VCaP (cell line): ENCODE measurements around the gene TMEM120A.
A peak's percentile ranks its signal among the peaks of the same experiment; 100 is the strongest.

Experiments
- H3K27ac ChIP-seq: fragments of 450-650 bp; 2 replicates; pipeline ENCODE4 v1.5.1; 2017
- TF ChIP-seq, protein P1 (sequence below): fragments of 450-650 bp; conservative IDR thresholded peaks from 2 replicates; pipeline ENCODE4 v1.5.1; 2017; ENCODE audit warnings: mild to moderate bottlenecking, moderate library complexity

TMEM120A gene

DNA sequence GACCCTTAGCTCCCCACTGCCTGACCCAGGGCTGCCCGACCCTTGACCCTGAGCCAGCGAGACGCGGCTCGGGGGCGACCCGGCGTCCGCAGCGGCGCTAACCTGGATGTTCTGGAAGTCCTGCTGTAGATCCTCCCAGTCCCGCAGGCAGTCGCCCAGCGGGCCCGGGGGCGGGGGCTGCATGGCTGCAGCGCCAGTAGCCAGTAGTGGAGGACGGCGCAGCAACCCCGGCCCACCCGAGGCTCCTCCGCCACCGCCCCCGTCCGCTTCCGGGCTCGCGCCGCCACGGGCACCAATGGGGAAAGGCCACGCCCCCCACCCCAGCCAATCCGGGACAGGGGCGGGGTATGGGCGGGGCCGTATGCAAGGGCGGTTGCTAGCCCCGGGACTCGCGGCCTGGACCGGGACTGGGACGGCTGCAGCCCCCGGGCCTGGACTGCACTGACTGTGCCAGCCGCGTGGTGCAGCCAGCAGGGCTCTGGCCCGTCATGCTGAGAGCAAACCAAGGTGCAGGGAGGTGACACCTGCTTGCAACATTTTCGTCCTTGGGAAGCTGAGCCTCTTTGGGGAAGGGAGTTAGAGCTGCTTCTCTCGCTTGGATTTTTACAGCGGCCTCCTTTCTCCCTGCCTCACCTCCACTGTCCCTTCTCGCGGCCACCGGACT, at the start of gene TMEM120A:
TMEM120A (minus strand) TSS at position 208 of the 664 bp plus-strand sequence; CDS start at position 183, 25 bp downstream.
- TF ChIP-seq, protein P1, sequence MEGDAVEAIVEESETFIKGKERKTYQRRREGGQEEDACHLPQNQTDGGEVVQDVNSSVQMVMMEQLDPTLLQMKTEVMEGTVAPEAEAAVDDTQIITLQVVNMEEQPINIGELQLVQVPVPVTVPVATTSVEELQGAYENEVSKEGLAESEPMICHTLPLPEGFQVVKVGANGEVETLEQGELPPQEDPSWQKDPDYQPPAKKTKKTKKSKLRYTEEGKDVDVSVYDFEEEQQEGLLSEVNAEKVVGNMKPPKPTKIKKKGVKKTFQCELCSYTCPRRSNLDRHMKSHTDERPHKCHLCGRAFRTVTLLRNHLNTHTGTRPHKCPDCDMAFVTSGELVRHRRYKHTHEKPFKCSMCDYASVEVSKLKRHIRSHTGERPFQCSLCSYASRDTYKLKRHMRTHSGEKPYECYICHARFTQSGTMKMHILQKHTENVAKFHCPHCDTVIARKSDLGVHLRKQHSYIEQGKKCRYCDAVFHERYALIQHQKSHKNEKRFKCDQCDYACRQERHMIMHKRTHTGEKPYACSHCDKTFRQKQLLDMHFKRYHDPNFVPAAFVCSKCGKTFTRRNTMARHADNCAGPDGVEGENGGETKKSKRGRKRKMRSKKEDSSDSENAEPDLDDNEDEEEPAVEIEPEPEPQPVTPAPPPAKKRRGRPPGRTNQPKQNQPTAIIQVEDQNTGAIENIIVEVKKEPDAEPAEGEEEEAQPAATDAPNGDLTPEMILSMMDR, result peak; percentile 45
- H3K27ac ChIP-seq, result peak within 1 kb of the TSS; percentile 84

DNA sequence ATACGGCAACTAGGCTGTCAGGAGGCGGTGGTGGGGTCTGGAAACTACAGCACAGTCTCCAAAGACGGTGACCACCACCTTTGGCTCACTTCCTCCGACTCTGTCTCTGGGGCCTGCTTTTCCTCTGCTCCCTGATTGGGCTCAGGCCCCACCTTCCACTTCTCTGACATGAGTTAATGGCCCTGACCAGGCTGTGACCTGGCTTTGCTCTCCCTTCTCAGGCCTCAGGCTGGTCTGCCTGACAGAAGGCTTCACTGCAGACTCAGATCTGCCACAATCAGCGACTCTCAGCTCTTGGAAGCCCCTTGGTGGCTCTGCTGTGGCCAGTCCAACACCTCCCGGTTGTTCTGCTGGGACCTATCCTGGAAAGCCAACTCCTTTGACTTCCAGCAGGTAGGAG, 45.7 kb upstream of the TMEM120A start:
- H3K27ac ChIP-seq, result no peak overlapping the region

DNA sequence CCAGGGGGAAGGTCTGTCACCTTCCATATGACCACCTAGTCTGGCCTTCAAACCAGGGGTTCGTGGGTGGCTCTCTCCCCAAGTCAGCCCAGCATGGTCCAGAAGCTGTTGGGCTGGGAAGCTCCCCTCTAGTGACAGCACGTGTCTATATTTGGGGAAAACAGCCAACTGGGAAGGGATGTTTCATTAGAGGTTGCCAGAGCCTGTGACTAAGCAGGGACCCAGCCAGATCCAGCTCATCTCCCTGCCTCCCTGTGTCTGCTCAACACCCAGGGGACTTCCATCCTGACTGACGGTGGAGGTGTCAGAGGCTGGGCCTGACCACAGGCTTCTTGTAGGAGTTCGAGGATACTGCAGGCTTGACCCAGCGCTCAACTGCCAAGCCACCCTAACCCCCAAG, 42.9 kb upstream of the TMEM120A start:
- no peak overlapping the region for H3K27ac ChIP-seq
- TF ChIP-seq, protein P1, result no peak

More for the DNA sequence above, 45.7 kb upstream of the TMEM120A start:
- TF ChIP-seq, protein P1, result no peak

DNA sequence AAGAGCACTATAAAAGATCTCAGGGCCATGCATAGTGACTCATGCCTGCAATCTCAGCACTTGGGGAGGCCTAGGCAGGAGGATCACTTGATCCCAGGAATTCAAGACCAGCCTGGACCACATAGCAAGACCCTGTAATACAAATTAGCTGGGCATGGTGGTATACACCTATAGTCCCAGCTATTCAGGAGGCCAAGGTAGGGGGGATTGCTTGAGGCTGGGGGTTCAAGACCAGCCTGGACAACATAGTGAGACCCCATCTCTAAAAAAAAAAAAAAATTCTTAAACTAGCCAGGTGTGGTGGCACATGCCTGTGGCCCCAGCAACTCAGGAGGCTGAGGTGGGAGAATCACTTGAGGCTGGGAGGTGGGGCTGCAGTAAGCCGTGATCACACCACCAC, 37.6 kb upstream of the TMEM120A start:
- H3K27ac ChIP-seq, result no peak overlapping the region
- TF ChIP-seq, protein P1, result no peak

DNA sequence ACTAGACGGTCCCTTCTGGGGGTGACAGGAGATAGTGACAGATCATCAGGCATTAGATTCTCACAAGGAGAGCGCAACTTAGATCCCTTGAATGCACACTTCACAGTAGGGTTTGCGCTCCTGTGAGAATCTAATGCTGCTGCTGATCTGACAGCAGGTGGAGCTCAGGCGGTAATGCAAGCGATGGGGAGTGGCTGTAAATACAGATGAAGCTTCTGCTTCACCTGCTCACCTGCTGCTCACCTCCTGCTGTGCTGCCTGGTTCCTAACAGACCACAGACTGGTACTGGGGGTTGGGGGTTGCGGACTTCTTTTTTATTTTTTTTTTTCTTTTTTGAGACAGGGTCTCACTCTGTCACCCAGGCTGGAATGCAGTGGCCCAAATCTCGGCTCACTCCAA, 35.3 kb upstream of the TMEM120A start:
- peak overlapping the region; percentile 46 for H3K27ac ChIP-seq
- TF ChIP-seq, protein P1, result peak; percentile 55

DNA sequence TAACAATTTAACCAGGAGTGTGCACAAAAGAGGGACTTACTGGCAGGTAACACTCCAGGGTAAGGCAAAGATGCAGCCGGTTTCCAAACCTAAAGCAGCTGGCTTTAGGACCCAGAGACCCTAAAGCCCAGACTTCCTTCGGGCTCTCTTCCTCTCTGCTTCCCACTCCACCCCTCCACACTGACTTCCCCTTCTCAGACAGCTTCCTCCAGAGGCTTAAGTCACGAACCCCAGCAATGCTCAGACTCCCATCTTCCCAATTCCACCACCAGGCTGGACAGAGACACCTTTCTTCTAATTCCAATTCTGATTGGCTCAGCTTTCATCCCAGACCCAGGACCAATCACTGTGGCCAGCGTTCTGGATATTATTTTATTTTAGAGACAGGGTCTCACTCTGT, 28.6 kb upstream of the TMEM120A start:
- H3K27ac ChIP-seq, result no peak overlapping the region
- TF ChIP-seq, protein P1, result no peak

DNA sequence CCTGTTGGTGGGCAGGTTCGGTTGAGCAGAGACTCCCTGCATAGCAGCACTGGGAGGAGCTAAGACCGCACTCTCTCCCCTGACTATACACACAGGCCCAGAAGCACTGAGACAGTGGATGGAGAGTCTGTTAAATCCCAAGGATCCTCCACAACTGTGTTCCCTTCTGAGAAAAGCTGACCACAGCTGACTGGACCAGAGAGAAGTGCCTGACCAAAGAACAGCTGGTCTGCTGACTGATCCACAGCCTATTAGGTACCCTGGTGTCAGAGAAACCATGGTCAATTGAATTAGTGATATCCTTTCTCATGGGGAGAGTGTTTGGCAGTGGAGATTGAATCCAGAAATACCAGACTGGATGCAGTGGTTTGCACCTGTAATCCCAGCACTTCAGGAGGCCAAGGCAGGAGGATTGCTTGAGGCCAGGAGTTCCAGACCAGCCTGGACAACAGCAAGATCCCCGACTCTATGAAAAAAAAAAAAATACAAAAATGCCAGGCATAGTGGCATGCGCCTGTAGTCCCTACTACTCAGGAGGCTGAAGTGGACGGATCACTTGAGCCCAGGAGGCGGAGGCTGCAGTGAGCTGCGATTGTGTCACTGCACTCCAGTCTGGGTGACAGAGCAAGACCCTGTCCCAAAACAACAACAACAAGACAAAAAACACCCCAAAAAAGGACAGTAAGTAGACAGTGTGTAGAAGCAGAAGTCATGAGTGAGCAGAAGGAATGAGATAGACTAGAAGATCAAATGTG, 27.8 kb upstream of the TMEM120A start:
- H3K27ac ChIP-seq, result no peak overlapping the region
- TF ChIP-seq, protein P1, result no peak
